Fibroblast of skin of left quadriceps (primary cell): Measurements from ENCODE around the gene ASB2.

Experiments
- DNase-seq, 2 experiments: peaks; one replicate each; pipeline ENCODE4 v3.0.0-alpha.2; 2013; ENCODE audit warnings: low read depth in 2 of 2

The ASB2 gene

DNA sequence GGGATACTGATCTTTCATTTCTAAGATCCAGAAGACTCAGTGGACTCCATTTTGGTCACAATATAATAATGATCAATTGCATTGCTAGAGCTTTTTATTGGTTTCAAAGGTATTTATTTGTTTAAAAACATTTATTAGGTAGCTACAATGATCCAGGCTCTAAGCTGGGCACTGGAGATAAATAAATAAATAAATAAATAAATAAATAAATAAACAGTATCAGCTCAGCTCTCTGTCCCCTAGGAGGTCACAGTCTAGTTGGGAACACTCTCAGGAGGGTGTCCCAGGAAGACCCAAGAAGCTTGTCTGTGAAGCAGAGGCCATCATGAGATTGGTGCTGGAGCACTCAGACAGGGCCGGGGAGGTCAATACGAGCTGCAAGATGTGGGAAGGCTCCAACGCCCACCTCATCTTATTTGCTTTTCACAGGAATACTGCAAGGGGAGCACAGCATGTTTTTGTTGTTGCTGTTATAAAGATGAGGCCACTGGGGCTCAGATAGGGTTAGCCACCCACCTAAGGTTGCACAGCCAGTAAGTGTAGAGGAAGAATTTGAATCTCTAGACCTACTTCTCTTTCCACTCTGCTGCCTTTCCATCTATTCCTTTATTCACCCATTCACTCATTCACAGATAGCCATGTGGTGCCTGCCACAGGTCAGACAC, 15.5 kb downstream of the ASB2 start:
- DNase-seq = no peak

DNA sequence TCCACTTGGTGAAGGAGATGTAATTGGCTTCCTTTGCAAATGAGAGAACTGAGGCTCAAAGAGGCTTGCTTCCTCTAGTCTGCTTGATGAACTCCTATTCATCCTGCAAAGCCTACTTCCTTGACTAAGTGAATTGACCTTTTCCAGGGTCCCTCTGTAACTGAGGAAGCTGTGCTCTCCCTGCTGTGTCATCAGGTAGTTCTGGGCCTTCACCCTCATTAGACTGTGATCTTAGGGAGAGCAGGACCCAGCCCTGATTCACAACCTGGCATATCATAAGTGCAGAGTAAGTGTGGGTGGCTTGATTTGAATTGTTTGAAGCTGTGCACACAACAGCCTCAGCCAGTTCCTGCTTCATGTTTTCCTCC, 16.3 kb downstream of the ASB2 start:
- no peak for DNase-seq

DNA sequence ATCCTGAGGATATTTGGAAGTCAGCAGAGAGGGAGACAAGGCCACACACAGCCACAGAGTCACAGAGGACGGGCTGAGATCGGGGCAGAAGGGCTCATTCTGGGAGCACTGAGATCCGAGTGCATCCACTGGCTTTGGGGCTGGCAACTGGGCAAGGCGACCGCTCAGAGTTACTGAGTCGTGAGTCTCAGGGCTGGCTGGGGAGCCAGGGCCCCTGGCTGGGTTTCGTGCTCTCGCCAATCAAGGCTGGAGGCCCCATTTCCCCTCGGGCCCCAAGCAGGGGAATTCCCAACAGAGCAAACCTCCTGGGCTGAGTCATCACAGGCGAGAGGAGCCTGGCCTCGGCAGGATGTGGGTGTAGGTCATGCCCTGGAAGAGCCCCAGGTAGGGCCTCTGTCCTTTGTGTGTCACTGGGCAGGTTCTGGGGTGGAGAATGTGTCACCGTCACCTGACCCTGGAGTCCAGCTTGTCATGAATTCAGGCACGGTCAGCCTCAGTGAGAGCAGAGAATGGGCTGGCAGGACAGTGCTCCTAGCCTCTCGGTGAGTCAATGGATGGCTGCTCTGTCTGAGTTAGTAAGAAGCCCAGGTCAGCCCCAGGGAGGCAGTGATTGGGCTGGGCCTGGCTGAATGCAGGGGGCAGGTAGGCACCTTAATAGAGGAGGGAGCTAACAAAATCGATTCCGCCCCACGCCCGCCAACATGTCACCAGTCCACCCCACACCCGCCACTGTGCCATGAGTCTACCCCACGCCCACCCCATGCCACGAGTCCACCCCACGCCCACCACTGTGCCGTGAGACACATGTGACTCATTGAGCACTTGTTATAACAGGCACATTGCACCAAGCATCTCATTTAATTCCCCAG, 16.9 kb downstream of the ASB2 start:
- peak; percentile 46 to 50 for DNase-seq

DNA sequence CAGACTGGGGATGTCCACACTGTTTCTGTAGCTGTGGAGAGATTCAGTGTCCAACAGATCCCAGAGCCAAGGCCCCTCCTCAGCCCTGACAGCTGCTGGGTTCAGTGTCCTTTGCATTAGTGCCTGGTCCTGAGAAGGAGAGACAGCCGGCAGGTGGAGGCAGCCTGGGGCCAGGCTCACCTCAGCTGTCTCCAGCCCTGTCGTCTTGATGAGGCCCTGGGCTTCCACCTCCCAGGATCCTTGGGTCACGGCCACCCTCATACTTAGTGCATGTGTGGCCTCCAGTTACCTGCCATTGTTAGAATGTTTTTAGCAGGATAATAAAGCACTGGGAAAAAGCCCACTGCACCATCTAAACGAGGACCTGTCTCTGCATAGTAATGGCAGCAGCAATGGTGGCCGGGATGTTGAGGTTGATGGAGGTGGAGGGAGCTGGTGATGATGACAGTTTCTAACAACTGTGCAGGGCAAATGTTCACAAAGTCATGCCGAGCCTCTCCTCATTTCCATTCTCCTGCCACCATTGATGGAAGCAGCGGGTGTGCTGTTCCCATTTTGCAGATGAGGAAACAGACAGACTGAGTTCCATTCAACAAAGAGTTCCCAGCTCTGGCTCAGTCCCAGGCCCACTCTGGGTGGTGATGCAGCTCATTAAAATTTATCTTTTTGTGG, 17.7 kb downstream of the ASB2 start:
- DNase-seq = no peak

DNA sequence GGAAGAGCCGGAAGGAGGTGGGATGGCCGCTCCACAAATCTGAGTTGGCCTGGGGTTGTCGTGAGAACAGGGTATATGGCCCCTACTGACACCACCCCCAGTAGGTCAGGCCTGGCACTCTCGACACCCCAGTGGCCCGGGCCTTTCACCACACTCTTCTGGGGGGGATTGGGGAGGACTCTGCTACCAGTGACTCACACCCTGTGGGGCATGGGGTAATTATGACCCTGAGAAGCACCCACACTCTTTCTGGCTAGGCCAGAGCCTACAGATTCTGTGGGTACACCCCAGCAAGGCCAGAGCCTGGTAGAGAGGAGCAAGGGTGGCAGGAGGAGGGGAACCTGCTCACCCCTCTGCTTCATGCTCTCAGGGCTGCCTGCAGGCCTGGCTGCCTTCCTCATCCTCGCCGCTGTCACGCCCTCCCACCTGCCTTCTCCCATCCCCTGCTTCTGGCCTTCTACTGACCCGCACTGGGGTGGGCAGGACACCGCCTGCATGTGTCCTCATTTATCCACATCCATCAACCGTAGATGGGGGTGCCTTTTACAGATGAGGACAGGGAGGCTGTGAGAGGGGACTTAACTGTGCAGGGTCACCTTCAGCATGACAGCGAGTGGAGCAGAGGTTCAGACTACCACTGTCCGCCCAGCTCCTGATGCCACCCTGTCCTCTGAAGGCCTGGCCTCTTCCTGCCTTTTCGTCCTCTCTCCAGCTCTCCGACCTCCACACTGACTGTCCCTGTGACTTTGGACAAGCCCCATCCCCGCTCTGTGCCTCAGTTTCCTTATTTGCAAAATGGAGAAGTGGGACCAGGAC, 18.4 kb downstream of the ASB2 start:
- no peak for DNase-seq

DNA sequence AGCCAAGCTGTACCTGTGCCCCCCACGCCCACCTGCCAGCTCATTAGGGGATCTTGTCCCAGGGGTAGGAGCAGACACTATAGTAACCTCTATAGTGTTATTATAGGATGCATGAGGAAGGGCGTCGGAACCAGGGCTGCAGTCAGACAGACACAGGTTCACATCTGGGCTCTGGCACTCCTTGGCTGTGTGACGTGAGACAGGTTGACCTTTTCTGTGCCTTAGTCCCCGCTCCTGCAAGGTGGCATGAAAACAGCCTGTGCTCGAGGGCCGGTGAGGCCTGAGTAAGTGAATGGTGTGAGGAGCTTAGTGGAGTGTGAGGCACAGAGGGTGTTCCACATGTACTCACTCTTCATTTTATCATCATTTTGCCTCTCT, 19.0 kb downstream of the ASB2 start:
- no peak for DNase-seq

DNA sequence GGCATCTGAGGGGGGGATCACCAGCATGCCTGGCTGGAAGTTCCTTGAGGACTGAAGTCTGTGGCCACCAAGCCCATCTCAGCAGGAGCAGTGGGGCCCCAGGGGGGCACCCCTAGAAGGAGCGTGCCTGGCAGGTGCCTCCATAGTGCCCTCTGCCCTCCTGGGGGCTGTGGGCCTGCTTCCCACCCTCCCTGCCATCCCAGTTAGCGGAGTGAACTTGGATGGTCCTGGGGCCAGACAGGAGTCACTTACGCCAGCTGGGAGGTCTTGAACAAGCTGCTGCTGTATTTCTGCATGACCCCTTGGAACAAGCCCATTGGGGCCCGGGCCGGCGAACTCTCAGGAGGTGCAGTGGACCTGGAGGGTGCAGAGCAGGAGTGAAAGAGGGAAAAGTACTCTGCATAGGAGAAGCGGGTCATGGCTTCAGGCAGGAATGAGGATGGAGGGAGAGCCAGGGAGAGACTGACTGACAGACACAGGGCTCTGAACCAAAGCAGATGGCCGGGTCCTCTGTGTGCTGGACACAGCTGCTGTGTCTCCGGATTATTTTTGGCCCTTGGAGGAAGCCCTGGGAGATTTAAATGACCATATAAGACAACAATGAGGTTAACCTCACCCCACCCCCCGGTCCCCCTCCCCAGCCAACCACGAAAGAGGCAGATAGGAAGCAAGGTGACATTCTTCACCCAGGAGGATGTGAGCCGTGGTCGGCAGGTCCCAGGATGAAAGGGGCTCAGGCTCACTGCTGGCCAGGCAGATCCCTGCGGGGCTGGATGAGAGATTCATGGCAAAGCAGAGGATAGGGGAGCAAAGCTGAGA, 19.6 kb downstream of the ASB2 start:
- no peak for DNase-seq

DNA sequence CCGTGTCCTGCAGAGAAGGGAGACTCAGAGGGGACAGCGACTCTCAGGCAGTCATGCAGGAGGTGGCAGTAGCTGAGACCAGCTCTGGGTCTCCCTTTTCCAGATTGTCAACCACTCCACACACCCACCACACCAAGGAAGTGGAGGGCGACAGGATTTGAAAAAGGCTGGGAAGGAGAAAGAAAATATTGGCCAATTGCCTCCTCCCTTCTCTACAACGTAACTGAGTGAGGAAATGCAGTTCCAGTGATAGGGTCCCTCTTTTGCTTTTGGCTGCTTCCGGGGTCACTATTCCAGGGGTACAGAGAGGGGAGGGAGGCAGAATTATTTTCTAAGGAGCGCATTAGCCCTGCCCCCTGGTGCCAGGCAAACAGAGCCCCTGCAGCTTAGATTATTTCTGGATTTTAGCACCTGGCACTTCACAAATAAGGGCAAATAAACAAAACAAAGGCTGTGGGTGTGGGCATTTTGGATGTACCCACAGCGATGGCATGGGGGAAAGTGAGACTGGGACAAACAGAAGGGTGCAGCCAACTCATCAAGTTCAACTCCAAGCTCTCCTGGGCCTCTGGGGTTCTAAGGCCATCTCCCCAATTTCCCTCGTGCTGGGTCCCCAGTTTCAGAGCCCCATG, 20.4 kb downstream of the ASB2 start:
- no peak for DNase-seq

DNA sequence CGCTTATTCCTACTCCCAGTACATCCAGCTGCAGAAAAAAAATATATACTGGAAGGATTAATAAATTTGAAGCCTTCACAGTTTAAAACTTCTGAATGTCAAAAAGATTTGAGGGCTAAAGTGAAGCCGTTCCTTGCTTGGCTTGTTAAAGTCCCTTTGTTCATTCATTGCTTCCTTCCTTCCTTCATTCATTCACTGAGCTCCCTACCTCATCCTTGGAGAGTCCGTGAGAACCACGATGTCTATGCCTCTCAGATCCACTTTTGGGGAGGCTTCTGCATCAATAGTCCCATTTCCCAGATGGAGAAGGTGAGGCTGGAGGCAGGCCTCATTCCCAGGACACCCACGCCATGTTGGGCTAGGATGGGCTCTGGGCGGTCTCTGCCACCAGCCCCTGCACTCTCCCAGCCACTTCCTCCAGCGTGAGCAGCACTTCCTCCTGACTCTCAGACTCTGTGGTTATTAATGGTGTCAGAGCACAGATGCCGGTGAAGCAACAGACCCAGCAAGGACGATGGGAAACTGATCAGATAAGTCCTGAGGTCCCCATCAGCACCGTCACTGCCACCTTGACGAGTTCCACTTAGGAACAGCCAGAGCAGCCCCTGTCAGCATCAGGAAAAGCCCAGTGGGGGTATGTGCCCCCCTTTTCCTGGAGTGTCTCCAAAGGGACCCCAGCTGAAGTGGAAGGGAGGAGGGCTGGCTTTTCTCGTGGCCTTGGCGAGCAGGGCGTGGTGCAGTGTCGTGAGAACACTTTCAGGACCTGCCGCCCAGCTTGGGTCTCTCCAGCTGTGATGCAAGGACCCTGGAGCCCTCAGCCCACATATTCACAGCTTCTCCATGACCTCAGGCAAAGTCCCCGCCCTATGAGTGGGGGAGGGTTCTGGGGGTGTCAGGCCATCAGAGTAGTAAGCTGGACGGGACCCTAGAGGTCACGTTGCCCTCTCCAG, 21.2 kb downstream of the ASB2 start:
- no peak for DNase-seq

DNA sequence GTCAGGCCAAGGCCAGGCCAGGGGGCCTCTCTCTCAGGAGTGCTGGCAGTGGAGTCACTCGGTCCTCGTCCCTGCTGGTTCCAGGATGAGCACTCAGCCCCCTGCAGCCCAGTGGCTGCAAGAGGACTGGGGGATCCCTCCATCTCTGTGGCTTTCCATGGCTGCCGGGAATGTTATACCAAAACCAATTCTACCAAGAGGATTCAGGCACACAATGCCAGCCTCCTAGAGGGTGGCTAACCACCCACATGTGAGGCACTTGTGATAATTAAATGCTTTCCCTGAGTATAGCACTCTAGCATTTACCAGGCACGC, 21.9 kb downstream of the ASB2 start:
- no peak for DNase-seq

DNA sequence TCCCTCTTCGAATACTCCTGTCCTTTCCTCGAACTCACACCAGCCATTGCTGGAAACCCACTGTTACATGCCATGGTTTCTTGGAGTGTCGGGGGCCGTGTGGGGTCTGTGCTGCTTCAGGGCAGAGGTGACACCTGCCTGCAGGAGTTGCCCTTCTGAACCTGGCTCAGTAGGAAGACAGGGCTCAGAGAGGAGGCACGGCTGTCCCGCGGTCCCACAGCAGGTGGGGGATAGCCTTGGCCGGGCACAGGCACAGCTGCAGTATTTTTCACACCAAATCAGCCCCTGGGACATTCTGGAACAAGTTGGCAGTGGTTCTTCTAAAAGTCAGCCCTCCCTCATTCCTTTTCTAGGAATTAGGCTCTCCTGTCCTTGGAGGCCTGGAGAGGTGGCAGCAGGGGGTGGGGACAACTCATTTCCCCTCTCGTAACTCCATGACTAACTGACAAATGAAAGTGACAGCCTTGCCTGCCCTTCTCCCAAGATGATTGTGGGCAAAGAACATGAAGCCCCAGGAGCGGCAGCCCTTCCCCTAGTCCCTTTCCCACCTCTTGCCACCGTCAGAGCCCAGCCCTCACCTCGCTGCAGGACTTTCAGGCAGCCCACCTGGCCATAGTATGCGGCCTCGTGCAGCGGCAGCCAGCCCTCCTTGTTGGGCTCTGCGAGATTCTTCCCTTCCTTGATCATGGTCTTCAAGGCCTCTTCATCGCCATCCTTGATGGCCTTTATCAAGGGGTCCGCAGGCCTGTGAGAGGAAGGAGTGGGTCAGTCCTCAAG, 22.4 kb downstream of the ASB2 start:
- DNase-seq = no peak

DNA sequence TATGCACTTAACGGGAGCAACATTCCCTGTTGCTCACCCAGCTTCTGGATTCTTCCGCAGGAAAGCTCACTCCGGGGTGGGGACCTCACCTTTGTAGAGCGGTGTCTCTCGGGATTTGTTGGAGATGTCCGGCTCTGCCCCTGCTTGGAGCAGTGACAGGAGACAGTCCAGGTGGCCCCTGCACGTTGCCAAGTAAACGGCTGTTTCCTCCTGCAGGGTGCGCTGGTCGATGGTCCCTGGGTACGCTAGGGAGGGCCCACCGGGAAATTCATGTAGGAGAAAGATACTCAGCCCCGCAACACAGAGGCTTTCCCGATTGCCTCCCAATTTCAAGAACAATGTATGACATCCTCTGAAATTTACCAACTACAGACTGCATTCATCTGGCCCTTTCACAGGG, 23.1 kb downstream of the ASB2 start:
- no peak for DNase-seq

DNA sequence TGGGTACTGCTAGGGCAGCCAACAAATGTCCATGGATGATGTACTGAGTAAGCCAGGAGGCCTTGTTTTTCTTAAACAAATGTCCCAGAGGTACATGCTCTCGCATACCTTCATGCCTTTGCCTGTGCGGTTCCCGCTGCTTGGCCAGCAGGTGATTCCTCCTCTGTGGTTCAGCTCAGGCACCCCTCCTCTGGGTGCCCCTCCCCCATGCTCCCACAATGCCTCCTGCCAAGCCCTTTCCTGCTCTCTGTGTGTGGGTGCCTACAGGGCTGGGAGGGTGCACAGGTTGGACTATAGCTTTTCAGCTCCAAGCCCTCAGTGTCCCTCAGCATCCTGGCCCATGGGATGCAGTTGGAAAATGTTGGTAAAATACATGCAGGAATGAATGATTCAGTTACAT, 23.5 kb downstream of the ASB2 start:
- DNase-seq = no peak

DNA sequence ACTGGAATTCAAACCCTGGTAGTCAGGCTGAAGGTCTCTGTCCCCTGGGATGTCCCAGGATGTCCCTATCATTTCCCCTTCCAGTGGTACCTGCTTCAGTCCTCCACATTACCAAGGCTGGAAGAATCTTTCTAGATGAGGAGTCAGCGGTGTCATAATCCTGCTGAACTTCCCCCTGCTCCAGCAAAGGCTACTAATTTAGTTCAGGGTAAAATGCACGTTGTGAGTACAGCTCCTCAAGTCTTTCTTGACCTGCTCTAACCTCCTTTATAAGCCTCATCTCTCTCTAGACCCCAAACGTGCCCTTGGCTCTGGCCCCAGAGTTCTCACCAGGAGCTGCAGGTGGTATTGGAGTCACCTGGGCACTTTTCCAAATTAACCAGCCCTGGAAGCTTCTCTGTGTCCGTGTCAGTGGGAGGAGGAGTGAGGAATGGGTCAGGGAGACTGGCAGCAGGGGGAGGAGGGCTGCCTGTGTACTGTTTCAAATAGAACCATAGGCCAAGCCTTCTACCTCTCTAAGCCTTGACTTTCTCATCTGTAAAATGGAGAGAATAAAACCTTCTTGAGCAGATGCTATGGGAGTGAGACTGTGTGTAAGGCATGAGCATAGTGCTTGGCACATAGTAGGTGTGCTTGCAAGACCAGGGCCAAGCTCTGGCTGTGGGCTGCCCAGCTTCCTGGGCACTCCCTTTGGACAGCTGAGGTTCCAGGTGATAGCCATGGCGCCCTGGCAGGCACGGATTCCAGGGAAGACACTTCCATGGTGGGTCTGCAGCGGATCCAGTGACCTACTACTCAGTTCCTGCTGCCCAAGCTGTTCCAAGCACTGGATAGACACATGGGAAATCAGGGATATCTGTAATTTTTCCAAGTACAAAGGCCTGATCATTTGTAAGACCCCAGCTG, 24.5 kb downstream of the ASB2 start:
- no peak for DNase-seq

DNA sequence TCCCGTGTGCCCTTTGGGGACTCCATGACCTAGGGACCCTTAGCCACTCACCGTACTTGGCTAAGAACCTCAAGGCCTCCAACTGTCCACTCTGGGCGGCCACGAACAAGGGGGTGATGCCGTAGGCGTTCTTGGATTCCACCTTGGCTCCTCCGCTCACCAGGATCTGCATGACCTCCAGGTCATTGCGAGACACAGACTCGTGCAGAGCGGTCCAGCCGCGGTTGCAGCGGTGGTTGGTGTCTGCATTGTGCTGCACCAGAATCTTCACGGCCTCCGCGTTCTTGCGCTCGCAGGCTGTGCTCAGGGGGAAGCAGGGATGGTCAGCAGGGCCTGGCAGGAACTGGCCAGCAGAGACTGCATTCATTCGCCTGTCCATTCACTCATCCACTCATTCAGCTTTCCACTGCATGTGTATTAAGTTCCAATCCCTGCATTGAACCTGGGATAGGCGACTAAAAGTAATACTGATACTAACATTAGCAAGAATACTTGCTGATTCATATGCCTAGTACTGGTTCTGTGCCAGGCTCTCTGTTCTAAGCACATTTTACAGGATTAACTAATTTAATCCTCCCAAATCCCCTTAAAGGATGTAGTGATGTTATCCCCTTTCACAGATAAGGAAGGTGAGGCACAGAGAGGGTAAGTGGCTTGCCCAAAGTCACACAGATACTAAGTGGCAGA, 25.3 kb downstream of the ASB2 start:
- no peak for DNase-seq

DNA sequence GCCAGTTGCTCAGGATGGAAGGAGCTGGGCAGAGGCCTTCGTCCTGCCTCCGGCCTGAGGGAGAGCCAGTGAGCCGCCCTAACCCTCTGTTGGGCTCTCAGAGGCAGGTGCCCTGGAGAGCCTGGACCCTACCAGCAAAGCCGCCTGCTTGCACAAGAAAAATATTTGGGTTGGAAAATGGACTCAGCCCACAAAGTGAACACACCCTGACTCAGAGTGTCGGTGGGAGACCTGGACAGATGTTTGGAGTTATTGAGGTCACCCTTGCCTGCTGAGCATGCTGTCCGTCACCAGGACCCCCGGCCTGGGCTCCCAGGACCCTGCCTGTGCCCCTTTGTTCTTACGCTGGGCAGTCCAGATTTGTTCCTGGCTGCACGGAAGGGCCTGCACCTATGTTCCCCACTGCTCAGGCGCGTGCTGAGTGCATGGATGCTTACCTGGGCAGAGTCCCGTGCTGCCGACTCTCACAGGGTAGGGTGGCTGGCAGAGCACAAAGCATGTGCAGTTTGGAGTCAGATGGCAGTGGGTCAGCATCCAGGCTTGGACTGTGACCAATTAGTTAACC, 26.8 kb downstream of the ASB2 start:
- DNase-seq = no peak

DNA sequence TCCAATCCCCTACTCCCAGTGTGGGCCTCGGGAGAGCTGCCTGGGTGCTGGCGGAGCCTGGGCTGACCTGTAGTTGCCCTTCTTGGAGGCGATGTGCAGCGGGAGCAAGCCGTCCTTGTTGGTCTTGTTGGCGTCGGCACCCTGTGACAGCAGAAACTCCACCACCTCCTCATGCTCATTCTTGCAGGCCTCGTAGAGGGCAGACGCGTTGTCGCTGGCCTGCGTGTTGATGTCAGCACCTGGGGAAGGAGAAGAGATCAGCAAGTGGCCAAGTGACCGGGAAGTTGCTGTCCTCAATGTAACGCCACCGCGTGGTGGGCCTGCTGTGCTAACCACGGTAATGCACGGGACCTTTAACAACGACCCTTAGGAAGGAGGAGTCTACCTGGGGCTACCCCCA, 29.1 kb downstream of the ASB2 start:
- DNase-seq = no peak
